CD4-positive, alpha-beta T cell treated with Interleukin-12 subunit alpha and Interleukin-12 subunit beta, for 1 hour (primary cell): ENCODE data around the gene HSPA12A.

Experiments
- DNase-seq: peaks from one replicate; pipeline ENCODE4 v3.0.0-alpha.2; 2020

HSPA12A gene

DNA sequence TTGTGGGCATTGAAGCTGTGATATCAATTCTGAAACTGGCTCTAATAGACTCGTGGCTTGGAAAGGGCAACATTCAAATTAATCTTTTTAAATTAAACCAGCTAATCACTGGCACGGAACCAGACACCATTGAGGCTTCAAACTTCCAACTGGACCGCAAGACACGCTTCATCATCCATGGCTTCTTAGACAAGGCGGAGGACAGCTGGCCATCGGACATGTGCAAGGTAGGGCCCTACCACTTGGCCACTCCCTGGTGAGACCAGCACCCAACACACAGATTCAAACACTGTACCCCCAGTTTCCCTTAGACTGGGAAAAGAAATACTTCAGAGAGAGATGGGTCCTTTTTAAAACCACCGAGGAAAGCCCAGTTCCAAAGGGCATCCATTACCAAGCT, 116.5 kb downstream of the HSPA12A start:
- DNase-seq: no peak

DNA sequence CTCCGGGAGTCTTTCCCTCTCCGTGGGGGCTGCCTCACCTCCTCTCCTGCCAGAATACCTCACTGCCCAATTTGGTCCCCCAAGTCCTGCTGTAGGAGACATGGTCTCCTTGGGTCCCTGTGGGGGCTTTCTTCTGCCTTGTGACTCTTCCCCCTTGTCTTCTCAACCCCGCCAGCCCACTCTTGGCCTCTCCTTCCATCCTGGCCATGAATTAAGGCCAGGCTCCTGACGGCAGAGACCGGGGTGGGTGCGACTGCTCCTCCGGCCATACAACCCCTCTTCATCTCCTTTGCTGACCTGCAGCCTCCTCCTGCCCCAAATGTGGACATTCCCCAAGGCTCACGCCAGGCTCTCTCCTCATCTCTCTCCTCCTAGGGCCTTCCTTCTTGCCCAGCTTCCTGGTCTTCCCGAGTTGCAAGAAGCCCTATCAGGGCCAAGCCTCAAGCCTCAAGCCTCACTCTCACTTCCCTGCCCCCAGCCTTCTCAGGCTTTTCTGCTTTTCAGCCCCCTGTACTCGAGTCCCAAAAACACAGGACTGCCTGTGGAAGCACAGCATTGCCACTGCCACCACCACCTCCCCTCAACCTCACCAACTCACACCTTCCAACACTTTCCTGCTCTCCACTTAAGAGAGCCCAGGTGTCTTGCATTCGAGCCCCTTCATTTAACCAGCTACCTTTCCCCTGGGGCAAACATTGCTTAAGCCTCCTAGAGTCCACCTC, 120.3 kb downstream of the HSPA12A start:
- DNase-seq: no peak

- DNase-seq: no peak
Observed at GRCh38 chr10:116621476-116621875, 120.9 kb downstream of the HSPA12A start.
